Measurements from ENCODE around the gene CSMD2. TPM values are rescaled to one million over a fixed set of nuclear protein-coding genes. Genes with fewer than 3 reads are reported as not detected.

Gene CSMD2
- total and polyA plus RNA-seq, 2 of the 8 experiments (the other 6 are each of a cell fraction or from before 2014, with no cell fraction given) = 7.0 to 14.7 TPM

- H2BK15ac ChIP-seq (ENCODE audit: low read length) = no peak overlapping the region
- no peaks in the 10 kb centered on the region for H3K79me2 ChIP-seq (ENCODE audit: control insufficient read depth in 1 of 2, insufficient read depth in 2 of 2, low read length in 2 of 2)
- no peak overlapping the region for H2AFZ ChIP-seq (ENCODE audit: low read length)
- WGBS, 2 experiments (ENCODE audit: extremely low coverage in 1 of 2, insufficient coverage in 1 of 2, insufficient read length in 1 of 2, insufficient replicate concordance in 2 of 2, low coverage in 1 of 2, low lambda C conversion rate in 2 of 2, missing lambda C conversion rate in 1 of 2) = 93% methylated on average over 7 of the region's 7 CpGs; no CpG with 5 or more reads in 1 of the 2 experiments
- DNase-seq (ENCODE audit: low read depth in 1 of 2, low spot score in 2 of 2) (no peak), FAIRE-seq (no peak)
- no peak overlapping the region for H3K56ac ChIP-seq (replicated peaks; ENCODE audit: insufficient read length, low read depth, low read length)
- no peak overlapping the region for H3K4ac ChIP-seq (replicated peaks; ENCODE audit: insufficient read length, low read depth, low read length)
- no peak overlapping the region for H3K27ac ChIP-seq (ENCODE audit: low read depth, low read length)
- ChIA-PET CTCF (ENCODE audit: partially characterized antibody) (no interaction called here), POLR2A (ENCODE audit: partially characterized antibody) (interaction anchor here (0.6 kb wide), 1 partner anchor 1153 kb away, joined by 3 read pairs; no protein-coding TSS in a partner anchor)
- no peaks in the 10 kb centered on the region for H3K4me1 ChIP-seq (replicated peaks in 1 of 4; ENCODE audit: control insufficient read depth in 3 of 4, insufficient read depth in 4 of 4, low read length in 3 of 4)
- H2AK5ac ChIP-seq (ENCODE audit: low read depth, low read length) = no peak overlapping the region
- no peaks in the 10 kb centered on the region for H3K79me1 ChIP-seq (ENCODE audit: low read depth, low read length)
- H3K9ac ChIP-seq (replicated peaks in 1 of 4; ENCODE audit: extremely low read depth in 1 of 4, low read depth in 3 of 4, low read length in 3 of 4) = no peak overlapping the region
- peaks cover 0 to 11% (median 1%) of the 10 kb centered on the region in 4 experiments; a peak in 2 of 8 replicates for H3K36me3 ChIP-seq (ENCODE audit: control insufficient read depth in 2 of 4, insufficient read depth in 4 of 4, low read length in 3 of 4)
- no peak overlapping the region for H2BK120ac ChIP-seq (replicated peaks; ENCODE audit: low read depth, low read length)
- no peak overlapping the region for H3K23ac ChIP-seq (ENCODE audit: insufficient read length)
- H3K9me3 ChIP-seq (ENCODE audit: insufficient read depth in 2 of 2, low read depth in 1 of 2, low read length in 1 of 2) = no peaks in the 10 kb centered on the region
- no peak overlapping the region for H4K8ac ChIP-seq (ENCODE audit: extremely low read depth, insufficient read depth, low read length)
- no peak overlapping the region for H3K18ac ChIP-seq (ENCODE audit: extremely low read depth, low read length)
- no peak overlapping the region for H3K4me2 ChIP-seq (ENCODE audit: insufficient read depth in 1 of 2, low read depth in 2 of 2, low read length in 2 of 2)
- H4K91ac ChIP-seq (replicated peaks; ENCODE audit: insufficient read length, low read length) = no peak overlapping the region
- no peak overlapping the region for H3K4me3 ChIP-seq (ENCODE audit: extremely low read depth in 1 of 4, insufficient read depth in 2 of 4, low read depth in 3 of 4, low read length in 4 of 4)
- no peak for TF ChIP-seq CHD2 (IDR thresholded peaks at IDR 0.05; ENCODE audit: low read length)
- no peak for TF ChIP-seq TAF7 (optimal IDR thresholded peaks at IDR 0.05; ENCODE audit: borderline replicate concordance, low read depth, low read length)
- TF ChIP-seq CBX8 (IDR thresholded peaks at IDR 0.05; ENCODE audit: borderline replicate concordance, low read depth, low read length) = no peak
- no peak for TF ChIP-seq ASH2L (IDR thresholded peaks at IDR 0.05; ENCODE audit: low read length)
- H3K14ac ChIP-seq (ENCODE audit: insufficient read length) = no peak overlapping the region
- no peak overlapping the region for H2BK20ac ChIP-seq (ENCODE audit: low read length)
- no peaks in the 10 kb centered on the region for H3K23me2 ChIP-seq (ENCODE audit: low read depth, low read length)
- no peaks in the 10 kb centered on the region; a peak in 2 of 7 replicates for H3K27me3 ChIP-seq (replicated peaks in 1 of 4; ENCODE audit: control insufficient read depth in 3 of 4, extremely low read depth in 1 of 4, insufficient read depth in 3 of 4, low read length in 3 of 4)
- no peaks in the 10 kb centered on the region for H4K20me1 ChIP-seq (replicated peaks in 1 of 2; ENCODE audit: control insufficient read depth in 1 of 2, insufficient read depth in 2 of 2, low read length in 2 of 2)
- no peak overlapping the region for H2BK12ac ChIP-seq (ENCODE audit: low read depth, low read length)
- no peak overlapping the region for H2BK5ac ChIP-seq (ENCODE audit: low read depth, low read length)
- no peak overlapping the region for H4K5ac ChIP-seq (ENCODE audit: insufficient read length, low read depth, low read length)
Measured at GRCh38 chr1:33692206-33693188, 472.5 kb downstream of the CSMD2 start.
